Parathyroid adenoma (tissue), 2 donors: ENCODE measurements around the gene EIF4E.
"Not testable (repeated sequence)": the region's sequence is repeated elsewhere in the genome, so short reads cannot be mapped to it uniquely, and the experiment has no call there.

ENCODE experiments used
- H2AFZ ChIP-seq: fragments of 300-600 bp; sonication (generic); one replicate; pipeline ENCODE4 v1.7.0; 2017; ENCODE audit warnings: antibody characterized with exemption, mild to moderate bottlenecking
- H3K27ac ChIP-seq: fragments of 300-600 bp; sonication (generic); one replicate; pipeline ENCODE4 v1.7.0; 2017
- H3K27me3 ChIP-seq: fragments of 300-600 bp; sonication (generic); one replicate; pipeline ENCODE4 v1.7.0; 2017; ENCODE audit warnings: low read length; ENCODE audit not compliant: control insufficient read depth, insufficient read depth
- H3K36me3 ChIP-seq: fragments of 300-600 bp; sonication (generic); one replicate; pipeline ENCODE4 v1.7.0; 2017; ENCODE audit warnings: low read length; ENCODE audit not compliant: control insufficient read depth, insufficient read depth
- H3K4me1 ChIP-seq: fragments of 300-600 bp; sonication (generic); one replicate; pipeline ENCODE4 v1.7.0; 2017; ENCODE audit warnings: control low read depth
- H3K4me2 ChIP-seq: fragments of 300-600 bp; sonication (generic); one replicate; pipeline ENCODE4 v1.7.0; 2017; ENCODE audit warnings: low read length
- H3K4me3 ChIP-seq: fragments of 300-600 bp; sonication (generic); one replicate; pipeline ENCODE4 v1.7.0; 2017; ENCODE audit warnings: low read depth, low read length
- H3K79me2 ChIP-seq: fragments of 300-600 bp; sonication (generic); one replicate; pipeline ENCODE4 v1.7.0; 2017; ENCODE audit warnings: control low read depth
- H3K9ac ChIP-seq: fragments of 300-600 bp; sonication (generic); one replicate; pipeline ENCODE4 v1.7.0; 2017; ENCODE audit warnings: mild to moderate bottlenecking
- H3K9me3 ChIP-seq: fragments of 300-600 bp; sonication (generic); one replicate; pipeline ENCODE4 v1.7.0; 2017; ENCODE audit warnings: low read length; ENCODE audit not compliant: control insufficient read depth
- TF ChIP-seq, protein P1 (sequence below): fragments of 300-600 bp; sonication (generic); IDR thresholded peaks from one replicate; pipeline ENCODE4 v1.7.0; 2017; ENCODE audit warnings: antibody characterized with exemption, mild to moderate bottlenecking
- donor health status: primary hyperparathyroidism.

The EIF4E gene

GRCh38 chr4:98851806-98852205 is 77.1 kb downstream of the EIF4E start:
- Histone ChIP-seq H3K27ac (no peak overlapping the region), H3K36me3 (no peaks in the 10 kb centered on the region), H3K4me1 (no peaks in the 10 kb centered on the region), H3K4me2 (no peak overlapping the region), H3K9me3 (no peaks in the 10 kb centered on the region), H3K9ac (no peak overlapping the region), H3K79me2 (no peaks in the 10 kb centered on the region), H2AFZ (no peak overlapping the region), H3K27me3 (no peaks in the 10 kb centered on the region), H3K4me3 (no peak overlapping the region)
- TF ChIP-seq, protein P1, sequence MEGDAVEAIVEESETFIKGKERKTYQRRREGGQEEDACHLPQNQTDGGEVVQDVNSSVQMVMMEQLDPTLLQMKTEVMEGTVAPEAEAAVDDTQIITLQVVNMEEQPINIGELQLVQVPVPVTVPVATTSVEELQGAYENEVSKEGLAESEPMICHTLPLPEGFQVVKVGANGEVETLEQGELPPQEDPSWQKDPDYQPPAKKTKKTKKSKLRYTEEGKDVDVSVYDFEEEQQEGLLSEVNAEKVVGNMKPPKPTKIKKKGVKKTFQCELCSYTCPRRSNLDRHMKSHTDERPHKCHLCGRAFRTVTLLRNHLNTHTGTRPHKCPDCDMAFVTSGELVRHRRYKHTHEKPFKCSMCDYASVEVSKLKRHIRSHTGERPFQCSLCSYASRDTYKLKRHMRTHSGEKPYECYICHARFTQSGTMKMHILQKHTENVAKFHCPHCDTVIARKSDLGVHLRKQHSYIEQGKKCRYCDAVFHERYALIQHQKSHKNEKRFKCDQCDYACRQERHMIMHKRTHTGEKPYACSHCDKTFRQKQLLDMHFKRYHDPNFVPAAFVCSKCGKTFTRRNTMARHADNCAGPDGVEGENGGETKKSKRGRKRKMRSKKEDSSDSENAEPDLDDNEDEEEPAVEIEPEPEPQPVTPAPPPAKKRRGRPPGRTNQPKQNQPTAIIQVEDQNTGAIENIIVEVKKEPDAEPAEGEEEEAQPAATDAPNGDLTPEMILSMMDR, result no peak

- H3K79me2 ChIP-seq, result no peaks in the 10 kb centered on the region
- no peaks in the 10 kb centered on the region for H3K27me3 ChIP-seq
- H3K4me1 ChIP-seq, result no peaks in the 10 kb centered on the region
- no peak overlapping the region for H3K9ac ChIP-seq
- no peak overlapping the region for H3K27ac ChIP-seq
- no peak overlapping the region for H2AFZ ChIP-seq
- H3K36me3 ChIP-seq, result no peaks in the 10 kb centered on the region
- TF ChIP-seq, protein P1, result no peak
- H3K9me3 ChIP-seq, result no peaks in the 10 kb centered on the region
- no peak overlapping the region for H3K4me2 ChIP-seq
- no peak overlapping the region for H3K4me3 ChIP-seq
Measured at GRCh38 chr4:98850937-98851336, 78.0 kb downstream of the EIF4E start.

DNA sequence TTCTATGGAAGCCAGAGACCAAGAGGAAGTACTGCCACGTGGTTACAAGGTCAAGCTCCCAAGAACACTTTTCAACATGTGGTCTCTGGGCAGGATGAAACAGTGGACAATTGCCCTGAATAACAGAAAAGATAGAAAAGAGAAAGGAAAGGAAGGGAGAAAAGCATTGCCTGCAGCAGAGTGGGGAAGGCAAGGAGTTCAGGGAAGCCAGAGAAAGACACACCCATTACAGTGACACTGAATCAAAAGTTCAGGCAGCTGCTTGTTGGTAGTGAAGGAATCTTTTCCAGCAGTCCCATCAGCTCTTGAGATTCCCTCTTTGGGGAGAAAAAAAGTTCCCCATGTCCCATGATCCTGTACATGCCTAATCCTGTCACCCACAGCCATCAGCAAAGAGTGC is 80.5 kb downstream of the EIF4E start:
- Histone ChIP-seq H3K79me2 (no peaks in the 10 kb centered on the region), H3K4me1 (no peaks in the 10 kb centered on the region), H3K27me3 (no peaks in the 10 kb centered on the region), H3K9ac (no peak overlapping the region), H3K4me2 (no peak overlapping the region), H3K4me3 (no peak overlapping the region), H3K36me3 (no peaks in the 10 kb centered on the region), H3K27ac (no peak overlapping the region), H2AFZ (no peak overlapping the region), H3K9me3 (no peaks in the 10 kb centered on the region)
- TF ChIP-seq, protein P1, result no peak

- no peaks in the 10 kb centered on the region for H3K79me2 ChIP-seq
- no peaks in the 10 kb centered on the region for H3K9me3 ChIP-seq
- H3K4me2 ChIP-seq, result no peak overlapping the region
- TF ChIP-seq, protein P1, result no peak
- H2AFZ ChIP-seq, result no peak overlapping the region
- no peak overlapping the region for H3K27ac ChIP-seq
- no peak overlapping the region for H3K4me3 ChIP-seq
- no peaks in the 10 kb centered on the region for H3K36me3 ChIP-seq
- H3K9ac ChIP-seq, result no peak overlapping the region
- H3K27me3 ChIP-seq, result no peaks in the 10 kb centered on the region
- H3K4me1 ChIP-seq, result no peaks in the 10 kb centered on the region
Measured at GRCh38 chr4:98845960-98846359, 83.0 kb downstream of the EIF4E start.

DNA sequence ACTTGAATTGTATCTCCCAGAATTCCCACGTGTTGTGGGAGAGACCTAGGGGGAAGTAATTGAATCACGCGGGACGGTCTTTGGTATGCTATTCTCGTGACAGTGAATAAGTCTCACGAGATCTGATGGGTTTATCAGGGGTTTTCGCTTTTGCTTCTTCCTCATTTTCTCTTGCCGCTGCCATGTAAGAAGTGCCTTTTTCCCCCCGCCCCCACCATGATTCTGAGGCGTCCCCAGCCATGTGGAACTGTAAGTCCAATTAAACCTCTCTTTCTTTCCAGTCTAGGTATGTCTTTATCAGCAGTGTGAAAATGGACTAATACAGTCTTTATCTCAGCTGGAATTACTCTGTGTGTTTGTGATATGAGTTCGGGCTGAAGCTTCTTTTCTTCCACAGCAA is 86.0 kb downstream of the EIF4E start:
- not testable (repeated sequence) for H3K4me1 ChIP-seq, H3K27me3 ChIP-seq, H3K79me2 ChIP-seq, H2AFZ ChIP-seq, H3K9me3 ChIP-seq, H3K4me3 ChIP-seq, H3K36me3 ChIP-seq, H3K27ac ChIP-seq, H3K4me2 ChIP-seq, H3K9ac ChIP-seq
